Raji (cell line): ENCODE measurements around the gene ROBO1.

Experiments
- POLR2A ChIP-seq: IDR thresholded peaks from 2 replicates; pipeline ENCODE4 v1.6.1; 2011; ENCODE audit warnings: low read depth, low read length, control low read depth; ENCODE audit not compliant: insufficient read depth

Gene ROBO1

GRCh38 chr3:79002465-79003372, 765.1 kb downstream of the ROBO1 start:
- no peak for TF ChIP-seq POLR2A

DNA sequence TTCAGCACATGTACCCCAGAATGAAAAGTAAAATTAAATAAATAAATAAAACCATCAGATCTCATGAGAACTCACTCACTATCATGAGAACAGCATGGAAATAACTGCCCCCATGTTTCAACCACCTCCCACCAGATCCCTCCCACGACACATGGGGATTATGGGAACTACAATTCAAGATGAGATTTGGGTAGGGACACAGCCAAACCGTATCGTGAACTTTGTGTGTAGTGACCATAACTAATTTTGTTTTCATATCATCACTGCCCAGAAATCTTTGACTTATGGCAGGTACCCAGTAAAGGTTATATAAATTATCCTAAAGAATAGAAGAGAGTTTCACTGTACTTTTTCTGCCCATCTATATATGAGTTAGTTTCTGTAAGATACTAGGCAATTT, 766.5 kb downstream of the ROBO1 start:
- TF ChIP-seq POLR2A = no peak

DNA sequence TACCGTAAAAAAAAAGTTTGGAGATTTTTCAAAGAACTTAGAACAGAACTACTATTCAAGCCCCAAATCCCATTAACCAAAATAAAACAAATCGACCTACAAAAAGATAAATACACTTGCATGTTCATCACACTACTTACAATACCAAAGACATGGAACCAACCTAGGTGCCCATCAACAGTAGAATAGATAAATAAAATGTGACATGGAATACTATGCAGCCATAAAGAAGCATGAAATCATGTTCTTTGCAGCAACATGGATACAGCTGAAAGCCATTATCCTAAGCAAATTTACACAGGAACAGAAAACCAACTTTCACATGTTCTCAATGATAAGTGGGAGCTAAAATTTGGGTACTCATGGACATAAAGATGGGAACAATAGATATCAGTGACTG, 768.7 kb downstream of the ROBO1 start:
- no peak for TF ChIP-seq POLR2A

DNA sequence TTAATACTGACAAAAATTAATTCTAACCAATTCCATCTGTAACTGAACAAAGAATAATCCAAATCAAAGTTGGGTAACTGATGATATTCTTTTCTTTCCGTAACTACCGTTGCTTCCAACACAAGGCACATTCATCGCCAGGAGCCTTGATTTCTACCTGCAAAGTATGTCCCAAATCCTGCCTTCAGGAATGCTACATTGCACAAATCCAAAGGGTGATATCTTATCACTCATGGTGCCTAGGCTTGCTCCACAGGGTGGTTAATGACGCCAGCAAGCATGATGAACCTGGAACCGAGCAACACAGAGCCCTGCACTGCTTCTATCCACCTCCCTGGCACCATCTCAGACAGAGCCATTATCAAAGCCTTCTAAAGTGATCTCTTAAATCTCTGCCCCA, 772.7 kb downstream of the ROBO1 start:
- no peak for TF ChIP-seq POLR2A

DNA sequence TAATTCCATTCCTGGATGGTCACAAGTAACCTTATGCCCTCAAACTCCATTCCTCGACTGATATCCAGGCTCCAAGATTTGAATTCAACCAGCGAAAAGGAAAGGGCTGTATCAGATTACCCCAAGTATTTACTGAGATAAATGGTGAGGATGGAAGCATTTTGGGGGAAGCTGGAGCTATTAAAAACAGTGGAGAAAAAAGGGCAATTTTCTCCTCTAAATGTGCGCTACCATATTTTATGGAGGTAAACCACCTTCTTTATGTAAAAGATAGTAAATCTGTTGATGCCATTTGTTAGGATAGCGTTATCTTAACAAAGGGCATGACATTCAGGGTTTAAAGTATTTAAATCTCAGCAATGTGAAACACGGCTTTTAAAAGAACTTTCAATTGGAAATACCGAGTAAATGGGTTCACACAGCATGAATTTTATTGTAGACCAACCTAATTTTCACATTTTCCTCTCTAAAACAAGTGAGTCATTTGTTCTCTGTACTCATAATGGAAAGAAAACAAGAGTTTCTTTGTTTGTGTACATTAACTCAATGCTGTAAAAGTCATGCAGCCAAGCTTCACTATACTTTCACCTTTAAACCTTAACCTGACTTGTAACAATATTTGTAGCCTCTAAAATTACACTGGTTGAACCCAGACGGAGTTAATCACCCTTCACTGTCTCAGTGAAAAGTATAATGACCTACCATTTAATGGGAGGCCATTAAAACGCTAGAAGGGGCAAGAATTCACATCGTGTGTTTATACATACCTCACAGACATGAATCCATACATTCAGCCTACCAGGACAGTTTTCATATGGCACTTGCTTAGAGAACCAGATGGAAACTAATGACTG, 773.4 kb downstream of the ROBO1 start:
- TF ChIP-seq POLR2A = no peak

DNA sequence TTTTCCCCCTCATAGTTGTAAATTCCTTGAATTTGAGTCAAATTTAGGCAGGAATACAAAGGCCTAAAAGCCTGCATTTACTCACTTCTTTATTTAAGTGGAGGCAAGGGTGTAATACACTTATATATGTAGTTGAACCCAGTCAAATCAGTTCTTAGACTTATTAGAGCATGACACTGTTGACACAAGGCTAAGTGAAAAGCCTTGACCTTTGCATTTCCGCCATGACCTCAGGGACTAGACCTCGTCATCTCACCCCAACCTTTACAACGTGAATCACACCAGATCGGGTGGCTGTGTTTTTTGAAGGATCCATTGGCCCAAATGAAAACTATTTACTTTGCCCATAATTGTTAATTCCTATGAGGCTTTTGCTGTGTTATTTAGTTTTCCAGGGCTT, 774.4 kb downstream of the ROBO1 start:
- TF ChIP-seq POLR2A = no peak

DNA sequence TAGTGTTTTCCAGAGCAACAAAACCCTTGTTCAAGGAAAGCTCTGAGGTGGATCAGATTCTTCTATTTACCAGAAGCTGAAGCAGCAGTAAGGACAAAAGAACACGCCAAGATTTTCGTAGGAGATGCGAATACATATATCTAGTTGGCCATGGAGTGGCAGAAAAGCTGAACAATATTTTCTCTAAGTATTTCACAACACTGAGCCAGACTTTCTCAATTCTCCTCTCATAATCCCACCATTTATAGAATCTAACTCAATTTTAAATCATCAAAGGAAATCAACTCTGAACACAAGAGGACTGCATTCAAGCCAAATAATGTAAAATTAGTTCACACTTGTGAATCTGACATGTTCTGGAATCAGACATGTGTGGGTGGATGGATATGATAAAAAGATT, 775.0 kb downstream of the ROBO1 start:
- no peak for TF ChIP-seq POLR2A

- TF ChIP-seq POLR2A = no peak
These were observed 775.4 kb downstream of the ROBO1 start for GRCh38 chr3:78992400-78992799.

DNA sequence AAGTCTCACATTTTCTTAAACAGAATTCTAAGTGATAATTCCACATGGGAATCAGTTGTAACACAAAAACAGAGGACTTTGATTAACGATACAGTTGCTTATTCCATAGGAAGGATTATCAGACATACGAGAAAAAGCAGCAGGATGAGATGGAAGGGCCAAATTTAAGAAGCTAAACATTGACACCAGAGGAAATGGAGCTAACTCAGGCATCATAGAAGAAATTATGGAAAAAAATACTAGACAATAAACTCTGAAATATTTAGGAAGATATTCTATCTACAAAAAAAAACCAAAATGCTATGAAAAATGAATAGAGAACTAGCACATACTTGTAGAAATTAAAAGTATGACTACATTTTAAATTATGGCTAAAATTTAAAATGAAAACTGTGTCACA, 776.1 kb downstream of the ROBO1 start:
- no peak for TF ChIP-seq POLR2A

GRCh38 chr3:78990156-78990555, 777.6 kb downstream of the ROBO1 start:
- TF ChIP-seq POLR2A = no peak

DNA sequence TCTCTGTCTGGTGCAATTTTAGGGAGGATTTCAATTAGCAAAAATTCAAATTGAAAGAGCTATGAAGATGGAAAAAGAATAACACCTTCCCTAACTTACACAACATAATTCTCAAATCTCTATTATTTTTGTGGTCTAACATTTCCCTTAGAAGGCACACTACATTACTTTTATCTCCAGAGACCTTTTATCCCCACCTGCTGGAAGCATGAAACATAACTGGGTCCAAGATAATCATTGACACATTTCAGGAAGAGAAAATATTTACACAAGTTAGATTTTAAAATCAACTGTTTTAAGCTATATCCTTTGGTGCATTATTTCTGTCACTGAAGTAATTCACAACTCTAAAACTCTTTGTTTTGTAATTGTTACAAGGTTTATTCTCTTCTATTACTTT, 779.5 kb downstream of the ROBO1 start:
- TF ChIP-seq POLR2A = no peak

GRCh38 chr3:78986416-78987101, 781.2 kb downstream of the ROBO1 start:
- TF ChIP-seq POLR2A = no peak

GRCh38 chr3:78985981-78986380, 781.8 kb downstream of the ROBO1 start:
- no peak for TF ChIP-seq POLR2A

GRCh38 chr3:78979028-78979427, 788.8 kb downstream of the ROBO1 start:
- no peak for TF ChIP-seq POLR2A

- no peak for TF ChIP-seq POLR2A
These were observed 789.8 kb downstream of the ROBO1 start for GRCh38 chr3:78978037-78978436.
